HepG2 (cell line): Measurements from ENCODE around the gene ETFA. TPM values are rescaled to one million over a fixed set of nuclear protein-coding genes. Genes with fewer than 3 reads are reported as not detected.

Source experiments
- ATAC-seq: fragments of 200-7000 bp; cut with Tn5 transposase; 3 replicates; pipeline ENCODE4 v1.9.1; 2020; ENCODE audit warnings: mild to moderate bottlenecking, moderate library complexity
- BruUV-seq: library from RNA; stranded (reverse); fragments of 400-500 nt; replicated peaks from 2 replicates; lab custom pipeline; 2021; lab: Mats Ljungman, UMichigan
- CTCF ChIA-PET: fragments of 300-600 bp; formaldehyde crosslinking; extraction: SDS; loops from one replicate; lab custom pipeline; 2021; ENCODE audit warnings: low total read pairs, inconsistent platforms, low intra/inter-chr PET ratio; lab: Yijun Ruan, JAX
- POLR2A ChIA-PET: fragments of 350-600 bp; sonication (Branson Sonifier 250); formaldehyde crosslinking; loops from one replicate; lab custom pipeline; 2020; ENCODE audit warnings: antibody characterized with exemption, inconsistent platforms; lab: Yijun Ruan, JAX
- DNase-seq: peaks from one replicate; pipeline ENCODE4 v3.0.0-alpha.2; 2015; ENCODE audit warnings: low spot score
- FAIRE-seq: peaks from 3 replicates; lab custom pipeline; 2011; peaks lifted over from hg19 to GRCh38; lab: Jason Lieb, UNC
- H2AFZ ChIP-seq: one replicate; pipeline ENCODE4 v1.6.1; 2011; ENCODE audit warnings: low read length, inconsistent platforms
- H3K27ac ChIP-seq: fragments of 300-600 bp; 3 replicates; pipeline ENCODE4 v1.8.0; 2011; ENCODE audit warnings: mixed run types, mild to moderate bottlenecking, mixed read lengths, low read length, inconsistent platforms; ENCODE audit not compliant: insufficient read depth; ENCODE audit errors: extremely low read length
- H3K27me3 ChIP-seq, 2 experiments: fragments of 200-600 bp in 1 of 2; 2 replicates in 1 of 2; 3 replicates in 1 of 2; pipeline versions ENCODE4 v1.6.0 to v1.8.0; 2011; ENCODE audit warnings: low read length in 2 of 2, mild to moderate bottlenecking in 2 of 2, moderate library complexity in 2 of 2, inconsistent platforms in 1 of 2; ENCODE audit not compliant: insufficient read depth in 2 of 2, control insufficient read depth in 1 of 2
- H3K36me3 ChIP-seq, 2 experiments: fragments of 200-600 bp in 1 of 2; replicated peaks in 1 of 2; 2 replicates in 1 of 2; 3 replicates in 1 of 2; pipeline versions ENCODE4 v1.5.1 to v1.8.0; 2011; ENCODE audit warnings: low read length in 2 of 2, inconsistent platforms in 1 of 2; ENCODE audit not compliant: insufficient read depth in 2 of 2, control insufficient read depth in 1 of 2
- H3K4me1 ChIP-seq: 2 replicates; pipeline ENCODE4 v1.5.1; 2012; ENCODE audit warnings: low read length, inconsistent platforms; ENCODE audit not compliant: insufficient read depth
- H3K4me2 ChIP-seq: 2 replicates; pipeline ENCODE4 v1.6.0; 2011; ENCODE audit warnings: low read depth, low read length, inconsistent platforms
- H3K4me3 ChIP-seq, 3 experiments: fragments of 200-600 bp in 1 of 3; sonication (generic), shearing (Covaris generic) in 1 of 3; replicated peaks in 1 of 3; 2 replicates each; pipeline ENCODE4 v1.5.1; 2011 to 2016; ENCODE audit warnings: low read length in 3 of 3, inconsistent platforms in 2 of 3, low read depth in 2 of 3, mild to moderate bottlenecking in 2 of 3, control low read depth in 1 of 3, mixed read lengths in 1 of 3; ENCODE audit not compliant: insufficient read depth in 1 of 3
- H3K79me2 ChIP-seq: one replicate; pipeline ENCODE4 v1.6.1; 2011; ENCODE audit warnings: low read length, inconsistent platforms; ENCODE audit not compliant: insufficient read depth
- H3K9ac ChIP-seq: 2 replicates; pipeline ENCODE4 v1.6.0; 2011; ENCODE audit warnings: mild to moderate bottlenecking, low read depth, low read length, inconsistent platforms; ENCODE audit not compliant: insufficient read depth
- H3K9me3 ChIP-seq: 2 replicates; pipeline ENCODE4 v1.5.1; 2012; ENCODE audit warnings: mild to moderate bottlenecking, low read length
- H4K20me1 ChIP-seq: 2 replicates; pipeline ENCODE4 v1.6.0; 2011; ENCODE audit warnings: inconsistent platforms, mild to moderate bottlenecking, low read length, moderate library complexity; ENCODE audit not compliant: insufficient read depth
- BRD4 ChIP-seq: sonication (generic); formaldehyde crosslinking; IDR thresholded peaks from 2 replicates; pipeline ENCODE4 v1.4.0; 2020; ENCODE audit warnings: missing genetic modification reagents
- CEBPZ ChIP-seq: IDR thresholded peaks from 2 replicates; pipeline ENCODE4 v1.6.1; 2012; ENCODE audit warnings: low read length, improper control_type of control experiment
- MBNL3 ChIP-seq: fragments of 250-450 bp; sonication (Bioruptor Pico); conservative IDR thresholded peaks from 2 replicates; pipeline ENCODE4 v1.8.0; 2022; ENCODE audit warnings: mild to moderate bottlenecking, inconsistent platforms
- REPIN1 ChIP-seq: sonication (generic); formaldehyde crosslinking; IDR thresholded peaks from 2 replicates; pipeline ENCODE4 v1.8.0; 2022; ENCODE audit warnings: missing genetic modification reagents, low read depth, mild to moderate bottlenecking, borderline replicate concordance
- SP5 ChIP-seq: IDR thresholded peaks from 2 replicates; pipeline ENCODE4 v1.6.1; 2016; ENCODE audit warnings: low read depth, borderline replicate concordance
- SRSF9 ChIP-seq: fragments of 200-400 bp; formaldehyde crosslinking; IDR thresholded peaks from 2 replicates; pipeline ENCODE4 v1.6.1; 2018; ENCODE audit warnings: borderline replicate concordance, mild to moderate bottlenecking, low read depth, low read length; ENCODE audit not compliant: insufficient read depth, poor library complexity, severe bottlenecking
- XRCC5 ChIP-seq: fragments of 200-400 bp; formaldehyde crosslinking; optimal IDR thresholded peaks from 2 replicates; pipeline ENCODE3; 2017; ENCODE audit warnings: mild to moderate bottlenecking, low read length
- ZBTB38 ChIP-seq: sonication (generic); formaldehyde crosslinking; IDR thresholded peaks from 2 replicates; pipeline ENCODE4 v1.5.1; 2020; ENCODE audit warnings: mild to moderate bottlenecking, missing genetic modification reagents
- ZFY ChIP-seq: sonication (generic); formaldehyde crosslinking; IDR thresholded peaks from 2 replicates; pipeline ENCODE4 v1.4.0; 2020; ENCODE audit warnings: missing genetic modification reagents
- WGBS: methylation state at CpG from one replicate; pipeline ENCODE4 v1.1.6; 2017; ENCODE audit warnings: low lambda C conversion rate; 5-methylcytosine and 5-hydroxymethylcytosine counted together
- in situ Hi-C: cut with HindIII; loops from 2 replicates; pipeline ENCODE4 v1.10.0; 2017; ENCODE audit warnings: low pct_unique_long_range_greater_than_20kb; ENCODE audit not compliant: extremely low pct_ligation_motif_present
- intact Hi-C: fragments of 100-400 bp; cut with micrococcal nuclease; formaldehyde crosslinking; loops from one replicate; pipeline ENCODE4 v1.10.0; 2022; ENCODE audit not compliant: unreplicated experiment
- polyA plus RNA-seq, 8 experiments: library from polyadenylated mRNA; depleted of rRNA in 3 of 8; stranded (reverse) in 7 of 8; unstranded in 1 of 8; fragments of >200 nt; fragmentation: Illumina TruSeq in 4 of 8; extraction: Trizol in 4 of 8; gene quantifications; 2 replicates each; pipeline versions ENCODE4 v1.2.1 to v1.2.3, GENCODE V29; 2011 to 2016; ENCODE audit warnings: low read depth in 4 of 8, missing spikeins in 1 of 8, mixed read lengths in 1 of 8; ENCODE audit not compliant: insufficient read depth in 1 of 8
- total RNA-seq, 5 experiments: library from RNA; depleted of rRNA; stranded (reverse); fragments of >200 nt; fragmentation: Illumina TruSeq; extraction: Trizol; gene quantifications; 2 replicates each; pipeline ENCODE4 v1.2.3, GENCODE V29; 2016; ENCODE audit warnings: low read depth in 1 of 5

ETFA gene
- total and polyA plus RNA-seq, 2 of the 13 experiments (the other 11 are each of a cell fraction or from before 2014, with no cell fraction given) = 291 to 396 TPM

GRCh38 chr15:76234337-76234889, 76.9 kb downstream of the ETFA start:
- peaks cover 10 to 14% of the 10 kb centered on the region in 2 experiments; a peak in 4 of 5 replicates for H3K36me3 ChIP-seq
- POLR2A ChIA-PET = no interaction called here
- no peak overlapping the region for H3K4me3 ChIP-seq
- intact Hi-C loops = no loop called here
- TF ChIP-seq ZBTB38 (CRISPR knock-in tag) (no peak), SRSF9 (no peak)
- H3K9ac ChIP-seq = no peak overlapping the region
- CTCF ChIA-PET = interaction anchor here (1.0 kb wide), 1 partner anchor 607 kb away, joined by 3 read pairs; no protein-coding TSS in a partner anchor
- no peaks in the 10 kb centered on the region for H3K27me3 ChIP-seq
- in situ Hi-C loops = no loop called here
- H3K79me2 ChIP-seq = peaks cover 2% of the 10 kb centered on the region
- H4K20me1 ChIP-seq = peaks cover 4% of the 10 kb centered on the region
- no peaks in the 10 kb centered on the region for H3K9me3 ChIP-seq
- peaks cover 42% of the 10 kb centered on the region for H3K4me1 ChIP-seq
- no TSS peak for BruUV-seq
- H2AFZ ChIP-seq = no peak overlapping the region
- FAIRE-seq = no peak
- no peak overlapping the region for H3K4me2 ChIP-seq
- DNase-seq = no peak
- no peak for ATAC-seq
- H3K27ac ChIP-seq = no peak overlapping the region
- 97% methylated on average over 4 of the region's 4 CpGs for WGBS

- 88% methylated on average over 1 of the region's 1 CpG for WGBS
- POLR2A ChIA-PET = no interaction called here
- FAIRE-seq = no peak
- TF ChIP-seq XRCC5 (no peak), BRD4 (CRISPR knock-in tag) (no peak), REPIN1 (no peak), SP5 (CRISPR knock-in tag) (no peak), MBNL3 (CRISPR knock-in tag) (no peak), ZFY (CRISPR knock-in tag) (no peak), CEBPZ (no peak)
Observed at GRCh38 chr15:76233921-76234320, 77.3 kb downstream of the ETFA start.

More at GRCh38 chr15:76233921-76234320, 77.3 kb downstream of the ETFA start:
- no peaks in the 10 kb centered on the region for H3K9me3 ChIP-seq
- no peak overlapping the region for H3K4me3 ChIP-seq
- in situ Hi-C loops (no loop called here), intact Hi-C loops (no loop called here)
- no peak overlapping the region for H2AFZ ChIP-seq
- H3K79me2 ChIP-seq = peaks cover 2% of the 10 kb centered on the region
- no TSS peak for BruUV-seq
- no peak overlapping the region for H3K9ac ChIP-seq
- no peak overlapping the region for H3K4me2 ChIP-seq
- peaks cover 11 to 19% of the 10 kb centered on the region in 2 experiments; a peak in 4 of 5 replicates for H3K36me3 ChIP-seq
- no peak overlapping the region for H3K27ac ChIP-seq
- H3K27me3 ChIP-seq = no peaks in the 10 kb centered on the region
- peaks cover 4% of the 10 kb centered on the region for H4K20me1 ChIP-seq
- ATAC-seq = no peak
- no peak for DNase-seq
- CTCF ChIA-PET = no interaction called here
- peaks cover 38% of the 10 kb centered on the region for H3K4me1 ChIP-seq
